ENCODE results near the gene ICE2.

Gene ICE2

GRCh38 chr15:60496853-60497252 is 17.9 kb upstream of the ICE2 start:
- DNase-seq (ENCODE audit: low read depth): no peak

- DNase-seq (ENCODE audit: low read depth): no peak
These were observed 15.2 kb upstream of the ICE2 start for GRCh38 chr15:60494108-60494507.

GRCh38 chr15:60493166-60493565 is 14.2 kb upstream of the ICE2 start:
- no peak for DNase-seq (ENCODE audit: low read depth)

GRCh38 chr15:60486742-60487141 is 7.8 kb upstream of the ICE2 start:
- no peak for DNase-seq (ENCODE audit: low read depth)

- DNase-seq (ENCODE audit: low read depth): no peak
These were observed 6.6 kb upstream of the ICE2 start for GRCh38 chr15:60485365-60486055.

GRCh38 chr15:60483042-60483441 is 4.1 kb upstream of the ICE2 start:
- DNase-seq (ENCODE audit: low read depth): no peak

GRCh38 chr15:60480888-60481287 is 1.9 kb upstream of the ICE2 start:
- no peak for DNase-seq (ENCODE audit: low read depth)

- no peak for DNase-seq (ENCODE audit: low read depth)
These were observed 1.2 kb upstream of the ICE2 start for GRCh38 chr15:60480149-60480548.

GRCh38 chr15:60479361-60480110 is 594 bp upstream of the ICE2 start:
- no peak for DNase-seq (ENCODE audit: low read depth)

- DNase-seq (ENCODE audit: low read depth): no peak
These were observed 901 bp downstream of the ICE2 start for GRCh38 chr15:60477916-60478565.

- DNase-seq (ENCODE audit: low read depth): no peak
These were observed 1.8 kb downstream of the ICE2 start for GRCh38 chr15:60477164-60477563.

GRCh38 chr15:60476713-60477112 is 2.2 kb downstream of the ICE2 start:
- DNase-seq (ENCODE audit: low read depth): no peak

- no peak for DNase-seq (ENCODE audit: low read depth)
These were observed 5.8 kb downstream of the ICE2 start for GRCh38 chr15:60473135-60473534.

- DNase-seq (ENCODE audit: low read depth): no peak
These were observed 7.6 kb downstream of the ICE2 start for GRCh38 chr15:60471314-60471713.

GRCh38 chr15:60469893-60470641 is 8.9 kb downstream of the ICE2 start:
- DNase-seq (ENCODE audit: low read depth): no peak

GRCh38 chr15:60464836-60465630 is 13.9 kb downstream of the ICE2 start:
- no peak for DNase-seq (ENCODE audit: low read depth)

- DNase-seq (ENCODE audit: low read depth): no peak
These were observed 16.9 kb downstream of the ICE2 start for GRCh38 chr15:60462027-60462426.

- DNase-seq (ENCODE audit: low read depth): no peak
These were observed 18.0 kb downstream of the ICE2 start for GRCh38 chr15:60460931-60461330.

- no peak for DNase-seq (ENCODE audit: low read depth)
These were observed 20.2 kb downstream of the ICE2 start for GRCh38 chr15:60458721-60459120.

- no peak for DNase-seq (ENCODE audit: low read depth)
These were observed 21.0 kb downstream of the ICE2 start for GRCh38 chr15:60457985-60458384.

GRCh38 chr15:60454824-60455223 is 24.1 kb downstream of the ICE2 start:
- no peak for DNase-seq (ENCODE audit: low read depth)

Data from stimulated activated CD8-positive, alpha-beta memory T cell treated with anti-CD3 and anti-CD28 coated beads, Interleukin-12 subunit alpha, Interleukin-12 subunit beta, amount 100 ng/mL, for 1 hour (primary cell).